WTC11 (cell line): Measurements from ENCODE around the gene SLC8B1. TPM values are rescaled to one million over a fixed set of nuclear protein-coding genes. Genes with fewer than 3 reads are reported as not detected.

Experiments
- ATAC-seq: fragments of 200-7000 bp; cut with Tn5 transposase; 2 replicates; pipeline ENCODE4 v1.10.0; 2021; ENCODE audit warnings: mild to moderate bottlenecking, moderate library complexity
- CTCF ChIA-PET: fragments of 300-600 bp; sonication (Branson Sonifier 250); formaldehyde crosslinking; loops from one replicate; lab custom pipeline; 2021; ENCODE audit warnings: antibody characterized with exemption; lab: Charles Lee
- POLR2A ChIA-PET: fragments of 350-600 bp; sonication (Branson Sonifier 250); formaldehyde crosslinking; loops from one replicate; lab custom pipeline; 2021; ENCODE audit warnings: antibody characterized with exemption; lab: Charles Lee
- DNase-seq: peaks from one replicate; pipeline ENCODE4 v3.0.0; 2021; ENCODE audit warnings: low spot score
- H3K27ac Mint-ChIP-seq: 2 replicates; pipeline ENCODE4 v1.8.0; 2021; ENCODE audit warnings: mixed read lengths
- H3K27me3 Mint-ChIP-seq: 2 replicates; pipeline ENCODE4 v1.8.0; 2021; ENCODE audit warnings: low read depth, mild to moderate bottlenecking, moderate library complexity, mixed read lengths
- H3K36me3 Mint-ChIP-seq: 2 replicates; pipeline ENCODE4 v1.8.0; 2021; ENCODE audit warnings: mixed read lengths
- H3K4me1 Mint-ChIP-seq: 2 replicates; pipeline ENCODE4 v1.8.0; 2022; ENCODE audit warnings: mixed read lengths
- H3K4me3 Mint-ChIP-seq: 2 replicates; pipeline ENCODE4 v1.8.0; 2021; ENCODE audit warnings: mild to moderate bottlenecking, moderate library complexity, mixed read lengths
- H3K9me3 Mint-ChIP-seq: 2 replicates; pipeline ENCODE4 v1.8.0; 2021; ENCODE audit warnings: mixed read lengths
- CREB1 ChIP-seq: sonication (generic); formaldehyde crosslinking; IDR thresholded peaks from 2 replicates; pipeline ENCODE4 v1.8.0; 2023; ENCODE audit warnings: mild to moderate bottlenecking, missing genetic modification reagents
- EMX1 ChIP-seq: fragments of 250-450 bp; sonication (Bioruptor Pico); IDR thresholded peaks from 2 replicates; pipeline ENCODE4 v1.8.0; 2021; ENCODE audit warnings: mild to moderate bottlenecking
- OVOL2 ChIP-seq: fragments of 250-450 bp; sonication (Bioruptor Pico); IDR thresholded peaks from 2 replicates; pipeline ENCODE4 v1.9.0; 2021; ENCODE audit warnings: mild to moderate bottlenecking, borderline replicate concordance
- ZNF263 ChIP-seq: sonication (generic); formaldehyde crosslinking; IDR thresholded peaks from 2 replicates; pipeline ENCODE4 v1.8.1; 2022; ENCODE audit warnings: low read depth, mild to moderate bottlenecking, moderate library complexity, missing genetic modification reagents
- ZNF416 ChIP-seq: fragments of 250-450 bp; sonication (Bioruptor Pico); IDR thresholded peaks from 2 replicates; pipeline ENCODE4 v1.9.0; 2021; ENCODE audit warnings: mild to moderate bottlenecking, inconsistent platforms
- ZNF423 ChIP-seq: fragments of 250-450 bp; sonication (Bioruptor Pico); IDR thresholded peaks from 2 replicates; pipeline ENCODE4 v2.1.2; 2022; ENCODE audit warnings: mild to moderate bottlenecking, moderate library complexity
- total RNA-seq: library from RNA; stranded (reverse); gene quantifications from 3 replicates; pipeline ENCODE4 v1.2.3, GENCODE V29; 2021
- TF ChIP-seq, protein P1 (sequence below): sonication (generic); formaldehyde crosslinking; IDR thresholded peaks from 2 replicates; pipeline ENCODE4 v1.8.0; 2023; ENCODE audit warnings: mild to moderate bottlenecking, missing genetic modification reagents
- TF ChIP-seq, protein P2 (sequence below): sonication (generic); formaldehyde crosslinking; conservative IDR thresholded peaks from 2 replicates; pipeline ENCODE4 v1.8.1; 2022; ENCODE audit warnings: mild to moderate bottlenecking, missing genetic modification reagents
- TF ChIP-seq, protein P3 (sequence below): fragments of 250-450 bp; sonication (Bioruptor Pico); IDR thresholded peaks from 2 replicates; pipeline ENCODE4 v2.1.2; 2022; ENCODE audit warnings: mild to moderate bottlenecking, moderate library complexity
- TF ChIP-seq, protein P4 (sequence below): sonication (generic); formaldehyde crosslinking; IDR thresholded peaks from 2 replicates; pipeline ENCODE4 v1.8.0; 2022; ENCODE audit warnings: missing genetic modification reagents
- TF ChIP-seq, protein P5 (sequence below): sonication (generic); formaldehyde crosslinking; IDR thresholded peaks from 2 replicates; pipeline ENCODE4 v1.8.1; 2023; ENCODE audit warnings: mild to moderate bottlenecking, missing genetic modification reagents, moderate library complexity
- TF ChIP-seq, protein P6 (sequence below): fragments of 250-450 bp; sonication (Bioruptor Pico); IDR thresholded peaks from 2 replicates; pipeline ENCODE4 v1.9.0; 2021; ENCODE audit warnings: mild to moderate bottlenecking, borderline replicate concordance

The SLC8B1 gene
- total RNA-seq, 1 experiment from 2014 or later: 13.8 TPM

DNA sequence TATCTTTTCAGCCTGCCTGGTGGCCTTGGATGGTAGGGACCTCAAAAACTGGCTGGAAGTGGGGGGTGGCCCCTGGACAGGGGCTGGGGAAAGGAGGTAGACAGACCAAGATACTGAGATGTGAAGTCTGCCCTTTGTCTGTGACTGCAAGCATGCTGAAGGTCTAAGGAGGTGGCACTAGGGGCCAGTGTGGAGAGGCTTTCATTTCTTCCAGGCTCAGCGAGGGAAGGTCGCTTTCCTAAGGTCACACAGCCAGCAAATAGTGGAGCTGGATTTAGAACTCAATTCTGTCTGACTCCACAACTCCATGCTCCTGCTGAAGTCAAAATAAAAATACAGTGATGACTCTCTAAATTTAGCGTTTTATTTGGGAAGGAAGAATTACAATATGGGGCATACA is 12.2 kb upstream of the SLC8B1 start (continued):
- TF ChIP-seq, protein P1, sequence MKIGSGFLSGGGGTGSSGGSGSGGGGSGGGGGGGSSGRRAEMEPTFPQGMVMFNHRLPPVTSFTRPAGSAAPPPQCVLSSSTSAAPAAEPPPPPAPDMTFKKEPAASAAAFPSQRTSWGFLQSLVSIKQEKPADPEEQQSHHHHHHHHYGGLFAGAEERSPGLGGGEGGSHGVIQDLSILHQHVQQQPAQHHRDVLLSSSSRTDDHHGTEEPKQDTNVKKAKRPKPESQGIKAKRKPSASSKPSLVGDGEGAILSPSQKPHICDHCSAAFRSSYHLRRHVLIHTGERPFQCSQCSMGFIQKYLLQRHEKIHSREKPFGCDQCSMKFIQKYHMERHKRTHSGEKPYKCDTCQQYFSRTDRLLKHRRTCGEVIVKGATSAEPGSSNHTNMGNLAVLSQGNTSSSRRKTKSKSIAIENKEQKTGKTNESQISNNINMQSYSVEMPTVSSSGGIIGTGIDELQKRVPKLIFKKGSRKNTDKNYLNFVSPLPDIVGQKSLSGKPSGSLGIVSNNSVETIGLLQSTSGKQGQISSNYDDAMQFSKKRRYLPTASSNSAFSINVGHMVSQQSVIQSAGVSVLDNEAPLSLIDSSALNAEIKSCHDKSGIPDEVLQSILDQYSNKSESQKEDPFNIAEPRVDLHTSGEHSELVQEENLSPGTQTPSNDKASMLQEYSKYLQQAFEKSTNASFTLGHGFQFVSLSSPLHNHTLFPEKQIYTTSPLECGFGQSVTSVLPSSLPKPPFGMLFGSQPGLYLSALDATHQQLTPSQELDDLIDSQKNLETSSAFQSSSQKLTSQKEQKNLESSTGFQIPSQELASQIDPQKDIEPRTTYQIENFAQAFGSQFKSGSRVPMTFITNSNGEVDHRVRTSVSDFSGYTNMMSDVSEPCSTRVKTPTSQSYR (CRISPR knock-in tag): no peak

DNA sequence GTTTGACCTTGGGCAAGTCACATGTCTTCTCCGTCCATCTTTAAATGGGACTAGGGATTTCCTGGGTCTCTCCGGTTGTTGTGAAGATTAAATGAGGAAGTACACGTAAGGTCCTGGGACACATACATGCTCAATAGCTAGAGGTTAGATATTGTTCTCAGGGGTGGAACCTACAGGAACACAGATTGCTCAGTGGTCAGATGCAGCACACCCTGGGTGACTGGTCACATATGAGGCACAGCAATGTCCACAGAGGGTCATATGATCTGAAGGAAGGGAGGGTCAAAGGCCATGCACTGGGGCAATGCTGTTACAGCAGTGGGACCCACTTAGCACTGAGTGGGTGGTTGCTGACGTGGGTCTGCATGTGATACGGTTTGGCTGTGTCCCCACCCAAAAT is 11.4 kb upstream of the SLC8B1 start:
- H3K4me3 Mint-ChIP-seq: no peak overlapping the region
- CTCF ChIA-PET: no interaction called here
- POLR2A ChIA-PET: no interaction called here
- H3K36me3 Mint-ChIP-seq: no peaks in the 10 kb centered on the region
- no peak overlapping the region for H3K27ac Mint-ChIP-seq
- TF ChIP-seq, protein P2, sequence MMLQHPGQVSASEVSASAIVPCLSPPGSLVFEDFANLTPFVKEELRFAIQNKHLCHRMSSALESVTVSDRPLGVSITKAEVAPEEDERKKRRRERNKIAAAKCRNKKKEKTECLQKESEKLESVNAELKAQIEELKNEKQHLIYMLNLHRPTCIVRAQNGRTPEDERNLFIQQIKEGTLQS (CRISPR knock-in tag): no peak
- TF ChIP-seq ZNF416 (CRISPR knock-in tag): no peak
- TF ChIP-seq ZNF263: no peak
- TF ChIP-seq, protein P3, sequence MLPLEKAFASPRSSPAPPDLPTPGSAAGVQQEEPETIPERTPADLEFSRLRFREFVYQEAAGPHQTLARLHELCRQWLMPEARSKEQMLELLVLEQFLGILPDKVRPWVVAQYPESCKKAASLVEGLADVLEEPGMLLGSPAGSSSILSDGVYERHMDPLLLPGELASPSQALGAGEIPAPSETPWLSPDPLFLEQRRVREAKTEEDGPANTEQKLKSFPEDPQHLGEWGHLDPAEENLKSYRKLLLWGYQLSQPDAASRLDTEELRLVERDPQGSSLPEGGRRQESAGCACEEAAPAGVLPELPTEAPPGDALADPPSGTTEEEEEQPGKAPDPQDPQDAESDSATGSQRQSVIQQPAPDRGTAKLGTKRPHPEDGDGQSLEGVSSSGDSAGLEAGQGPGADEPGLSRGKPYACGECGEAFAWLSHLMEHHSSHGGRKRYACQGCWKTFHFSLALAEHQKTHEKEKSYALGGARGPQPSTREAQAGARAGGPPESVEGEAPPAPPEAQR (CRISPR knock-in tag): no peak
- TF ChIP-seq, protein P4, sequence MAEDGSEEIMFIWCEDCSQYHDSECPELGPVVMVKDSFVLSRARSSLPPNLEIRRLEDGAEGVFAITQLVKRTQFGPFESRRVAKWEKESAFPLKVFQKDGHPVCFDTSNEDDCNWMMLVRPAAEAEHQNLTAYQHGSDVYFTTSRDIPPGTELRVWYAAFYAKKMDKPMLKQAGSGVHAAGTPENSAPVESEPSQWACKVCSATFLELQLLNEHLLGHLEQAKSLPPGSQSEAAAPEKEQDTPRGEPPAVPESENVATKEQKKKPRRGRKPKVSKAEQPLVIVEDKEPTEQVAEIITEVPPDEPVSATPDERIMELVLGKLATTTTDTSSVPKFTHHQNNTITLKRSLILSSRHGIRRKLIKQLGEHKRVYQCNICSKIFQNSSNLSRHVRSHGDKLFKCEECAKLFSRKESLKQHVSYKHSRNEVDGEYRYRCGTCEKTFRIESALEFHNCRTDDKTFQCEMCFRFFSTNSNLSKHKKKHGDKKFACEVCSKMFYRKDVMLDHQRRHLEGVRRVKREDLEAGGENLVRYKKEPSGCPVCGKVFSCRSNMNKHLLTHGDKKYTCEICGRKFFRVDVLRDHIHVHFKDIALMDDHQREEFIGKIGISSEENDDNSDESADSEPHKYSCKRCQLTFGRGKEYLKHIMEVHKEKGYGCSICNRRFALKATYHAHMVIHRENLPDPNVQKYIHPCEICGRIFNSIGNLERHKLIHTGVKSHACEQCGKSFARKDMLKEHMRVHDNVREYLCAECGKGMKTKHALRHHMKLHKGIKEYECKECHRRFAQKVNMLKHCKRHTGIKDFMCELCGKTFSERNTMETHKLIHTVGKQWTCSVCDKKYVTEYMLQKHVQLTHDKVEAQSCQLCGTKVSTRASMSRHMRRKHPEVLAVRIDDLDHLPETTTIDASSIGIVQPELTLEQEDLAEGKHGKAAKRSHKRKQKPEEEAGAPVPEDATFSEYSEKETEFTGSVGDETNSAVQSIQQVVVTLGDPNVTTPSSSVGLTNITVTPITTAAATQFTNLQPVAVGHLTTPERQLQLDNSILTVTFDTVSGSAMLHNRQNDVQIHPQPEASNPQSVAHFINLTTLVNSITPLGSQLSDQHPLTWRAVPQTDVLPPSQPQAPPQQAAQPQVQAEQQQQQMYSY: no peak
- no peak for TF ChIP-seq ZNF423 (CRISPR knock-in tag)
- H3K9me3 Mint-ChIP-seq: no peaks in the 10 kb centered on the region
- no peaks in the 10 kb centered on the region for H3K27me3 Mint-ChIP-seq
- ATAC-seq (no peak), DNase-seq (no peak)
- H3K4me1 Mint-ChIP-seq: peaks cover 16% of the 10 kb centered on the region

DNA sequence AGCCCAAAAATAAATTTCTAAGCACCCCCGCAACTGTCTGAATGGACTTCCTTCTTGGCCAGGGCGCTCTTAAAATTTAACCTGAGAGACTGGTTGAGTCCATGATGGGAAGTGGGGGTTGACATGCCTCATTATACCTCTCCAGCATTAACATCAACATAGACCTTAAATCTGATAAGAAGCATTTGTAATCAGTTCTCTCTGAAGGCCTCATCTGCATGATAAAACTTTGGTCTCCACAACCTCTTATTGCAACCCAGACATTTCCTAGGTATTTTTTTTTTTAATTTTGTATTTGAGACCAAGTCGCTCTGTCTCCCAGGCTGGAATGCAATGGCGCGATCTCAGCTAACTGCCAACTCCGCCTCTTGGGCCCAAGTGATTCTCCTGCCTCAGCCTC is 10.4 kb upstream of the SLC8B1 start:
- no peaks in the 10 kb centered on the region for H3K9me3 Mint-ChIP-seq
- no peak for DNase-seq
- no peak overlapping the region for H3K27ac Mint-ChIP-seq
- POLR2A ChIA-PET: no interaction called here
- TF ChIP-seq, protein P5, sequence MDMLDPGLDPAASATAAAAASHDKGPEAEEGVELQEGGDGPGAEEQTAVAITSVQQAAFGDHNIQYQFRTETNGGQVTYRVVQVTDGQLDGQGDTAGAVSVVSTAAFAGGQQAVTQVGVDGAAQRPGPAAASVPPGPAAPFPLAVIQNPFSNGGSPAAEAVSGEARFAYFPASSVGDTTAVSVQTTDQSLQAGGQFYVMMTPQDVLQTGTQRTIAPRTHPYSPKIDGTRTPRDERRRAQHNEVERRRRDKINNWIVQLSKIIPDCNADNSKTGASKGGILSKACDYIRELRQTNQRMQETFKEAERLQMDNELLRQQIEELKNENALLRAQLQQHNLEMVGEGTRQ (CRISPR knock-in tag): no peak
- TF ChIP-seq OVOL2 (CRISPR knock-in tag) (no peak), EMX1 (CRISPR knock-in tag) (no peak), CREB1 (CRISPR knock-in tag) (no peak)
- TF ChIP-seq, protein P6, sequence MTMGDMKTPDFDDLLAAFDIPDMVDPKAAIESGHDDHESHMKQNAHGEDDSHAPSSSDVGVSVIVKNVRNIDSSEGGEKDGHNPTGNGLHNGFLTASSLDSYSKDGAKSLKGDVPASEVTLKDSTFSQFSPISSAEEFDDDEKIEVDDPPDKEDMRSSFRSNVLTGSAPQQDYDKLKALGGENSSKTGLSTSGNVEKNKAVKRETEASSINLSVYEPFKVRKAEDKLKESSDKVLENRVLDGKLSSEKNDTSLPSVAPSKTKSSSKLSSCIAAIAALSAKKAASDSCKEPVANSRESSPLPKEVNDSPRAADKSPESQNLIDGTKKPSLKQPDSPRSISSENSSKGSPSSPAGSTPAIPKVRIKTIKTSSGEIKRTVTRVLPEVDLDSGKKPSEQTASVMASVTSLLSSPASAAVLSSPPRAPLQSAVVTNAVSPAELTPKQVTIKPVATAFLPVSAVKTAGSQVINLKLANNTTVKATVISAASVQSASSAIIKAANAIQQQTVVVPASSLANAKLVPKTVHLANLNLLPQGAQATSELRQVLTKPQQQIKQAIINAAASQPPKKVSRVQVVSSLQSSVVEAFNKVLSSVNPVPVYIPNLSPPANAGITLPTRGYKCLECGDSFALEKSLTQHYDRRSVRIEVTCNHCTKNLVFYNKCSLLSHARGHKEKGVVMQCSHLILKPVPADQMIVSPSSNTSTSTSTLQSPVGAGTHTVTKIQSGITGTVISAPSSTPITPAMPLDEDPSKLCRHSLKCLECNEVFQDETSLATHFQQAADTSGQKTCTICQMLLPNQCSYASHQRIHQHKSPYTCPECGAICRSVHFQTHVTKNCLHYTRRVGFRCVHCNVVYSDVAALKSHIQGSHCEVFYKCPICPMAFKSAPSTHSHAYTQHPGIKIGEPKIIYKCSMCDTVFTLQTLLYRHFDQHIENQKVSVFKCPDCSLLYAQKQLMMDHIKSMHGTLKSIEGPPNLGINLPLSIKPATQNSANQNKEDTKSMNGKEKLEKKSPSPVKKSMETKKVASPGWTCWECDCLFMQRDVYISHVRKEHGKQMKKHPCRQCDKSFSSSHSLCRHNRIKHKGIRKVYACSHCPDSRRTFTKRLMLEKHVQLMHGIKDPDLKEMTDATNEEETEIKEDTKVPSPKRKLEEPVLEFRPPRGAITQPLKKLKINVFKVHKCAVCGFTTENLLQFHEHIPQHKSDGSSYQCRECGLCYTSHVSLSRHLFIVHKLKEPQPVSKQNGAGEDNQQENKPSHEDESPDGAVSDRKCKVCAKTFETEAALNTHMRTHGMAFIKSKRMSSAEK (CRISPR knock-in tag): no peak
- no peak overlapping the region for H3K4me3 Mint-ChIP-seq
- no peaks in the 10 kb centered on the region for H3K27me3 Mint-ChIP-seq
- peaks cover 16% of the 10 kb centered on the region for H3K4me1 Mint-ChIP-seq
- ATAC-seq: no peak
- CTCF ChIA-PET: interaction anchor here (0.7 kb wide), 2 partner anchors 593 to 663 kb away, joined by 3 read pairs; no protein-coding TSS in a partner anchor
- no peaks in the 10 kb centered on the region for H3K36me3 Mint-ChIP-seq
